Heart left ventricle (tissue), 16 donors: Measurements from ENCODE around the gene PAIP2B. TPM values are rescaled to one million over a fixed set of nuclear protein-coding genes. Genes with fewer than 3 reads are reported as not detected.

Experiments
- ATAC-seq, 4 donors: fragments of 200-7000 bp; cut with Tn5 transposase; one replicate each; pipeline ENCODE4 v1.9.1; 2020 to 2022; ENCODE audit warnings: moderate library complexity in 4 of 4, mild to moderate bottlenecking in 3 of 4, moderate number of reproducible peaks in 1 of 4
- DNase-seq, 5 donors: peaks; one replicate each; pipeline ENCODE4 v3.0.0-alpha.2; 2020
- H3K27ac ChIP-seq, 12 donors: fragments of 200-600 bp; sonication (generic) in 4 of 12; one replicate each; pipeline versions ENCODE4 v1.5.0 to v1.8.0; 2016 to 2022; ENCODE audit warnings: mild to moderate bottlenecking in 2 of 12
- H3K27me3 ChIP-seq, 9 donors: fragments of 200-600 bp; sonication (generic) in 2 of 9; one replicate each; pipeline versions ENCODE4 v1.5.1 to v1.8.0; 2016 to 2022; ENCODE audit warnings: mild to moderate bottlenecking in 3 of 9
- H3K36me3 ChIP-seq, 9 donors: fragments of 200-600 bp; sonication (generic) in 2 of 9; one replicate each; pipeline versions ENCODE4 v1.5.0 to v1.8.0; 2018 to 2022; ENCODE audit warnings: mild to moderate bottlenecking in 2 of 9
- H3K4me1 ChIP-seq, 12 donors: fragments of 200-600 bp; sonication (generic) in 4 of 12; one replicate each; pipeline versions ENCODE4 v1.5.0 to v1.8.0; 2016 to 2022; ENCODE audit warnings: mild to moderate bottlenecking in 3 of 12
- H3K4me3 ChIP-seq, 12 donors: fragments of 200-600 bp; sonication (generic) in 4 of 12; one replicate each; pipeline versions ENCODE4 v1.5.0 to v1.8.0; 2017 to 2022; ENCODE audit warnings: mild to moderate bottlenecking in 9 of 12, moderate library complexity in 4 of 12
- H3K9me3 ChIP-seq, 12 donors: fragments of 200-600 bp; sonication (generic) in 4 of 12; one replicate each; pipeline versions ENCODE4 v1.5.0 to v1.8.0; 2016 to 2022; ENCODE audit warnings: mild to moderate bottlenecking in 1 of 12
- POLR2A ChIP-seq, 2 donors: fragments of 450-650 bp; IDR thresholded peaks; one replicate each; pipeline ENCODE4 v1.6.1; 2017; ENCODE audit warnings: antibody characterized with exemption in 2 of 2, mild to moderate bottlenecking in 2 of 2, moderate library complexity in 2 of 2
- WGBS, 4 donors: extraction: QIAGEN DNeasy Blood & Tissue Kit in 2 of 4; methylation state at CpG; one replicate each; pipeline versions ENCODE4 v1.1.5 to v1.1.7; 2013 to 2018; 5-methylcytosine and 5-hydroxymethylcytosine counted together
- intact Hi-C, 10 donors: fragments of 100-400 bp; cut with DNase I; formaldehyde crosslinking; loops; one replicate each; pipeline versions ENCODE4 v1.11.1 to v1.14.2; 2022
- polyA plus RNA-seq, 2 donors: library from polyadenylated mRNA; stranded (reverse); fragments of 200-250 nt; gene quantifications; one replicate each; pipeline ENCODE4 v1.2.3, GENCODE V29; 2013
- total RNA-seq, 9 donors: library from RNA; depleted of rRNA in 2 of 9; stranded (reverse); fragments of >200 nt in 2 of 9; fragmentation: NEBNext Ultra II Directional in 3 of 9; extraction: Animal tissue kit (Norgen Biotek cat#: 25700) in 3 of 9; gene quantifications; one replicate each; pipeline versions ENCODE4 v1.1.0 to v1.2.4, GENCODE V29; 2016 to 2023
- TF ChIP-seq, protein P1 (sequence below), 12 donors: fragments of 200-600 bp; sonication (generic) in 4 of 12; IDR thresholded peaks; one replicate each; pipeline versions ENCODE4 v1.5.0 to v1.8.0; 2018 to 2022; ENCODE audit warnings: antibody characterized with exemption in 12 of 12, mild to moderate bottlenecking in 5 of 12
- donor health status: ischemic (EF 13 %, LVEDD 7.1; RV severe dilation, severe dysfunction).
- donor health status: healthy with polysubstance abuse.
- donor health status: DM: no; HTN: yes; CAD: no.
- donor health status: DM: no; HTN: no; CAD: no.
- donor health status: ischemic (EF 25% LVEDD 6.9; RV normal size, moderate dysfunction).
- donor health status: ischemic (EF 25% LVEDD 5.7; RV mildly dilated, moderate dysfunction).
- donor health status: healthy.
- donor health status: DM: yes; HTN: yes; CAD: no.
- donor health status: ischemic (EF 35%, LVEDD 5.7; RV mildly dilated, moderate dysfunction).
- donor health status: nonischemic (EF 11% LVEDD 7.7; RV severe dilation, severe dysfunction).
- donor health status: DM: yes; HTN: yes; CAD: no.
- donor health status: PGD.
- donor health status: ischemic (EF 29% LVEDD 5.4; RV normal size, mild dysfunction).
- donor health status: nonischemic (EF 23%, LVEDD 6.1; RV moderate dilation, normal function).

PAIP2B gene
- total and polyA plus RNA-seq, 11 donors, result 11.9 to 89.0 (median 53.2) TPM

DNA sequence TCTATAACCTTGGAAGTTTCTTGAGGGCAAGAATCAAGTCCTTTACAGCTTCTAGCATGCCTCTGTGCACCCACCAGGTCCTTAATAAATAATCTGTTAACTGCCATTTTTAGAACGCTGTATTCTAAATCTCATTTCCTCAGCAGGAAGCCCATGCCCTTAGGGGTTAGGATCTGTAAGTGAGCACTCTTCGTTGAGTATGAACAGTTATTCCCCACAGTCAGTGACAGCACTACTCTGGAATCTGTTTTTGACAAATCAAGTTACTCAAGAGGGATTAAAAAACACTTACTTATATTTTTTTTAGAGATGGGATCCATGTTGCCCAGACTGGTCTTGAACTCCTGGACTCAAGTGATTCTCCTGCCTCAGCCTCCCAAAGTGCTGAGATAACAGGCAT lies 14.6 kb downstream of the PAIP2B start:
- no peaks in the 10 kb centered on the region for H3K27me3 ChIP-seq
- peaks cover 0 to 12% (median 0%) of the 10 kb centered on the region in 12 donors for H3K4me1 ChIP-seq
- H3K9me3 ChIP-seq, result no peaks in the 10 kb centered on the region
- H3K4me3 ChIP-seq, result no peak overlapping the region
- no peak overlapping the region for H3K27ac ChIP-seq
- 26 to 49% (median 39%) methylated on average over 2 of the region's 2 CpGs for WGBS, 4 donors
- intact Hi-C loops, result no loop called here
- DNase-seq, result no peak
- no peaks in the 10 kb centered on the region for H3K36me3 ChIP-seq
- no peak for ATAC-seq
- TF ChIP-seq POLR2A (IDR thresholded peaks at IDR 0.05), result no peak
- TF ChIP-seq, protein P1, sequence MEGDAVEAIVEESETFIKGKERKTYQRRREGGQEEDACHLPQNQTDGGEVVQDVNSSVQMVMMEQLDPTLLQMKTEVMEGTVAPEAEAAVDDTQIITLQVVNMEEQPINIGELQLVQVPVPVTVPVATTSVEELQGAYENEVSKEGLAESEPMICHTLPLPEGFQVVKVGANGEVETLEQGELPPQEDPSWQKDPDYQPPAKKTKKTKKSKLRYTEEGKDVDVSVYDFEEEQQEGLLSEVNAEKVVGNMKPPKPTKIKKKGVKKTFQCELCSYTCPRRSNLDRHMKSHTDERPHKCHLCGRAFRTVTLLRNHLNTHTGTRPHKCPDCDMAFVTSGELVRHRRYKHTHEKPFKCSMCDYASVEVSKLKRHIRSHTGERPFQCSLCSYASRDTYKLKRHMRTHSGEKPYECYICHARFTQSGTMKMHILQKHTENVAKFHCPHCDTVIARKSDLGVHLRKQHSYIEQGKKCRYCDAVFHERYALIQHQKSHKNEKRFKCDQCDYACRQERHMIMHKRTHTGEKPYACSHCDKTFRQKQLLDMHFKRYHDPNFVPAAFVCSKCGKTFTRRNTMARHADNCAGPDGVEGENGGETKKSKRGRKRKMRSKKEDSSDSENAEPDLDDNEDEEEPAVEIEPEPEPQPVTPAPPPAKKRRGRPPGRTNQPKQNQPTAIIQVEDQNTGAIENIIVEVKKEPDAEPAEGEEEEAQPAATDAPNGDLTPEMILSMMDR (IDR thresholded peaks at IDR 0.05), result no peak

DNA sequence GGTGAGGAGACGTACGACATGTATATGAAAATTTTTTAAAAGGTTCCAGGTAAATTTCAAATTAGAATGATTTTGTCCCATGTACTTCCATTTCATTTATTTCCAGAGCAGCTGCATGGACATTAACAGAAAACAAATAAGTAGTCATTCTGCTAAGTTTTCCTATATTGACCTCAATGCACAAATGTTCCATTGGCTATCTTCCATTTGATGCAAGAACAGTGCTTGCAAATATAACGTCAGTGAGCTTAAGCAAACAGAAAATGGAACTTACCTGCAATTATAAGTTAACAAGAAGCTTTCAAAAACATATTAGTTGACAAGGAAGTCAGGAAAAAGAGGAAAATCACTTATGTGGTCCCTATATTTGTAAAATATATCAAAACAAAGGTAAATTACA lies 16.6 kb downstream of the PAIP2B start:
- intact Hi-C loops, result no loop called here
- DNase-seq, result no peak
- H3K4me3 ChIP-seq, result no peak overlapping the region
- peaks cover 0 to 12% (median 0%) of the 10 kb centered on the region in 12 donors for H3K4me1 ChIP-seq
- no peaks in the 10 kb centered on the region for H3K36me3 ChIP-seq
- no peak for ATAC-seq
- H3K27ac ChIP-seq, result no peak overlapping the region
- WGBS, 4 donors, result 77 to 85% (median 77%) methylated on average over 3 of the region's 3 CpGs
- no peaks in the 10 kb centered on the region for H3K27me3 ChIP-seq
- TF ChIP-seq POLR2A (IDR thresholded peaks at IDR 0.05), result no peak
- TF ChIP-seq, protein P1 (IDR thresholded peaks at IDR 0.05), result no peak
- peaks cover 0 to 5% (median 0%) of the 10 kb centered on the region in 12 donors for H3K9me3 ChIP-seq

DNA sequence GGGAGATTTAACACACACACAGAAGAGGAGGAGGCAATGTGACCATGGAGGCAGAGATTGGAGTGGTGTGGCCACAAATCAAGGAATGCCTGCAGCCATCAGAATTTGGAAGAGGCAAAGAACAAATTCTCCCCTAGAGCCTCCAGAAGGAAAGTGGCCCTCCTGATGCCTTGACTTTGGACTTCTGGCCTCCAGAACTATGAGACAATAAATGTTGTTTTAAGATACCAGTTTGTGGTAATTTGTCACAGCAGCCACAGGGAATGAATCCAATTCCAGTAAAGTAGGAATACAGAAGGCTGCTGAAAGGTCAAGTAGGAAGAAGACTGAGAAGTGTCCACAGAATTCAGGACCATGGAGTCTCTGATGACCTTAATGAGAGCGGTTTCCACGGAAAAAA lies 18.1 kb downstream of the PAIP2B start:
- Histone ChIP-seq H3K36me3 (no peaks in the 10 kb centered on the region), H3K27me3 (no peaks in the 10 kb centered on the region), H3K4me3 (no peak overlapping the region), H3K4me1 (peaks cover 0 to 12% (median 0%) of the 10 kb centered on the region in 12 donors), H3K27ac (no peak overlapping the region), H3K9me3 (peaks cover 0 to 5% (median 0%) of the 10 kb centered on the region in 12 donors)
- no peak for TF ChIP-seq POLR2A (IDR thresholded peaks at IDR 0.05)
- TF ChIP-seq, protein P1 (IDR thresholded peaks at IDR 0.05), result no peak
- no peak for DNase-seq
- no peak for ATAC-seq
- 26 to 60% (median 44%) methylated on average over 2 of the region's 2 CpGs for WGBS, 4 donors
- intact Hi-C loops, result loop anchor here in 1 of 10 donors (5.0 kb wide), 1 partner anchor 36 kb away; no protein-coding TSS in a partner anchor

DNA sequence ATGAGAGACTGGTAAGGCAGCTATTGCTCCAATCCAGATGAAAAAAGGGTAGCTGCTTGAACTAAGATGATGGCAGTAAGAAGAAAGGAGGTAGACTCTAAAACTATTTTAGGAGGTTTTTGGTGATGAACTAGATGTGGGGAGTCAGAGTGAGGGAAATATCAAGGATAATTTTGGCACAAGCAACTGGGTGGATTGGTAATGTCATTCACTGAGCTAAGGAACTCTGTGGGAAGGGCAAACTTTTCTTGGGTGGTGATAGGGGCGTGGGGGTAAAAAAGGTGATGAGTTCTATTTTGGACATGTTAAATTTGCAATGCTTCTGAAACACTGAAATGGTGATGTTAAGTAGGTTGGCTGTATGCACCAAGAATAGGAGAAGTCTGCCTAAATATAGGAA lies 19.3 kb downstream of the PAIP2B start:
- Histone ChIP-seq H3K4me3 (no peak overlapping the region), H3K4me1 (peaks cover 0 to 12% (median 0%) of the 10 kb centered on the region in 12 donors), H3K27me3 (no peaks in the 10 kb centered on the region), H3K36me3 (peaks cover 0 to 2% (median 0%) of the 10 kb centered on the region in 9 donors), H3K9me3 (peaks cover 0 to 5% (median 0%) of the 10 kb centered on the region in 12 donors), H3K27ac (no peak overlapping the region)
- intact Hi-C loops, result loop anchor here in 1 of 10 donors (5.0 kb wide), 1 partner anchor 35 kb away; no protein-coding TSS in a partner anchor
- WGBS, 4 donors, result 72 to 86% (median 84%) methylated on average over 1 of the region's 1 CpG
- TF ChIP-seq, protein P1 (IDR thresholded peaks at IDR 0.05), result no peak
- TF ChIP-seq POLR2A (IDR thresholded peaks at IDR 0.05), result no peak
- ATAC-seq (no peak), DNase-seq (no peak)
